ENCODE data around the gene SP6.

The SP6 gene

GRCh38 chr17:47836601-47837000 is 14.4 kb downstream of the SP6 start:
- DNase-seq (ENCODE audit: low read depth): no peak
- no peak overlapping the region for H3K4me3 ChIP-seq (replicated peaks; ENCODE audit: low read depth, low read length)
- TF ChIP-seq CTCF (IDR thresholded peaks at IDR 0.05; ENCODE audit: low read length, missing control alignments): no peak

GRCh38 chr17:47834756-47835155 is 16.2 kb downstream of the SP6 start:
- TF ChIP-seq CTCF (IDR thresholded peaks at IDR 0.05; ENCODE audit: low read length, missing control alignments): no peak
- DNase-seq (ENCODE audit: low read depth): no peak

DNA sequence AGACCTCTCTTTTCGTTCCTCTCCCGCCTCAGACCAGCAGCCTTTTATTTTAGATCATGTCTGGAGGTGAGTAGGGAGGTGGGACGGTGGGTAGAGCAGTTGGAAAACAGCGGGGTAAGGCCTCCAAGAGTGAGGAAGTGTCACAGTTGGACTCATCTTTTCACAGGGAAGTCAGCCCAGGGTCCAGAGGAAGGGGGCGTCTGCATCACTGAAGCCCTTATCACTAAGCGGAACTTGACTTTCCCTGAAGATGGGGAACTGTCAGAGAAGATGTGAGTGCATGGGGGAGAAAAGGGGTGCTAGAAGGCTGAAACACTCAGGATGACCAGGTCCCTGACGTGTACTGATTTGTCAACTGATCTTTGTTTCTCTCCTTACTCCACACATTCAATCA is 19.0 kb downstream of the SP6 start:
- TF ChIP-seq CTCF (IDR thresholded peaks at IDR 0.05; ENCODE audit: low read length, missing control alignments): no peak
- peak overlapping the region; percentile 98 for H3K4me3 ChIP-seq (replicated peaks; ENCODE audit: low read depth, low read length)
- no peak for DNase-seq (ENCODE audit: low read depth)

More at GRCh38 chr17:47834756-47835155, 16.2 kb downstream of the SP6 start:
- no peak overlapping the region for H3K4me3 ChIP-seq (replicated peaks; ENCODE audit: low read depth, low read length)

DNA sequence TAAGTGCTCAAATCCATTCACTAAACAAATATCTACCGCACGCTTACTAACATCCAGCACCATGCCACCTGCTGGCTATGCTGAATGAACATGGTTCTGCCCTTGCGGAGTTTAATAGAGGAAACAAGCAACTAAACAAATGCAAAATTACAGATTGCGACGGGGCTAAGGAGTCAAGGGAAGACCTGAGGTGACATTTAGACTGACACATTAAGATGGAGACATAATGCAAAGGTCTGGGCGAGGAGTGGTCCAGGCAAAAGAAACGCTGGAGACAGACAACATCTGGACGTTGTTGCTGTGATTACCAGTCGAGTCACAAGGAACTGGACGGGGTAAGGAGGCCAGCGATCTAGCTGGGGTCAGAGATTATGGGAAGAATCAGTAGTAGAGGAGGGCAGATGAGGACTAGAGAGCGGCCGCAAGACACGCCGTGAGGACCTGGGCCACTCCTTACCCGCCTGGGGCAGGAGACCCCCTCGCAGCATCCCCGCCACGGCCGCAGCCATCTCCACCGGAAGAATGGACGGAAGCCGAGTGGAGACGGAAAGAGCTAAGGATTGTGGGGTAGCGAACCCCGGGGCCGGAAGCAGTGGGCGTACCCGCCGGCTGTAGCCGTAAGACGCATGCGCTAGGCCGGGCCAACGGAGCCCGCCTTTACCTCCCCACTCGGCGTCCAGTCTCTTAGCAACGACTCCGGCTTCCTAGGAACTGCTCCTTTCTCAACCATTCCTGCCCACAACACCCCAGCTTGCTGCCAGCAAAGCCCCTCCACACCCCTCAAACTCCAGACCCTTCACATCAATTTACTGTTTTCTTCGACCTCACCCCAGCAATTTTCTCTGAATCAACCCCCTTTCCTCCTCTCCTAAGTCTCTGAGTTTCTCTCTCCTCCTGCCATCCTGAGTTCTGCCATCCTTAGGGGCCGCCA is 19.7 kb downstream of the SP6 start, which contains the start of the genes LRRC46 and MRPL10:
Gene LRRC46, plus strand, starts transcription at position 668 of the 931 bp plus-strand sequence. CDS start 320 bp downstream, outside the sequence.
Gene MRPL10, minus strand, starts transcription at position 539 of the 931 bp plus-strand sequence. Its CDS starts 30 bp downstream, at position 509.
- peak within 1 kb of the TSS; percentile 98 for H3K4me3 ChIP-seq (replicated peaks; ENCODE audit: low read depth, low read length)
- peak; percentile 95 for DNase-seq (ENCODE audit: low read depth)
- TF ChIP-seq CTCF (IDR thresholded peaks at IDR 0.05; ENCODE audit: low read length, missing control alignments): peak; percentile 51

- DNase-seq (ENCODE audit: low read depth): no peak
- H3K4me3 ChIP-seq (replicated peaks; ENCODE audit: low read depth, low read length): peak overlapping the region; percentile 98
- TF ChIP-seq CTCF (IDR thresholded peaks at IDR 0.05; ENCODE audit: low read length, missing control alignments): no peak
Measured at GRCh38 chr17:47830396-47831002, 20.5 kb downstream of the SP6 start.

DNA sequence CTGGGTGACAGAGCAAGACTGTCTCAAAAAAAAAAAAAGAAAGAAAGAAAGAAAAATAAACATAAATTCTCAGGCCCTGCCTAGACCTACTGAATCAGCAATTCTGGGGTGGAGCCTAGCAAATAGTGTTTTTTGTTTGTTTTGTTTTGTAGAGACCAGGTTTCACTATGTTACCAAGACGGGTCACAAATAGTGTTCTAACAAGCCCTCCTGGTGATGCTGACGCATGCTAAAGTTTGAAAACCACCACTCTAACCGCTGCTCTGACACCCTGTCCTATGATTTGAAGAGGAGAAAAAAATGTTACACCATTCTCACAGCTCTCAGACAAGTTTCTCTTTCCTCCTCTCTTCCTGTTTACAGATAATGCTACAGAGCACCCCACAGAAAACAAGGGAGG is 21.1 kb downstream of the SP6 start:
- DNase-seq (ENCODE audit: low read depth): no peak
- H3K4me3 ChIP-seq (replicated peaks; ENCODE audit: low read depth, low read length): no peak overlapping the region
- TF ChIP-seq CTCF (IDR thresholded peaks at IDR 0.05; ENCODE audit: low read length, missing control alignments): no peak
